Fibroblast of lung (primary cell): ENCODE data around the gene ZNF398. TPM values are rescaled to one million over a fixed set of nuclear protein-coding genes. Genes with fewer than 3 reads are reported as not detected.
"Not testable (repeated sequence)": the region's sequence is repeated elsewhere in the genome, so short reads cannot be mapped to it uniquely, and the experiment has no call there.

Experiments
- DNase-seq, 2 donors: peaks; one replicate each; pipeline versions ENCODE4 v3.0.0 to v3.0.0-alpha.2; 2010; ENCODE audit warnings: low read depth in 2 of 2
- H2AFZ ChIP-seq: 2 replicates; pipeline ENCODE4 v1.5.1; 2012; ENCODE audit warnings: low read length, control low read depth, inconsistent platforms
- H3K27ac ChIP-seq: 2 replicates; pipeline ENCODE4 v1.5.1; 2011; ENCODE audit warnings: low read length, control low read depth; ENCODE audit not compliant: insufficient read depth
- H3K27me3 ChIP-seq: 2 replicates; pipeline ENCODE4 v1.5.1; 2011; ENCODE audit warnings: mild to moderate bottlenecking, low read length; ENCODE audit not compliant: control insufficient read depth, insufficient read depth
- H3K36me3 ChIP-seq: 2 replicates; pipeline ENCODE4 v1.5.1; 2011; ENCODE audit warnings: low read length; ENCODE audit not compliant: control insufficient read depth, insufficient read depth
- H3K4me1 ChIP-seq: 2 replicates; pipeline ENCODE4 v1.5.1; 2011; ENCODE audit warnings: low read length; ENCODE audit not compliant: control insufficient read depth, insufficient read depth; ENCODE audit errors: extremely low read depth
- H3K4me2 ChIP-seq: 2 replicates; pipeline ENCODE4 v1.5.1; 2011; ENCODE audit warnings: low read length, control low read depth; ENCODE audit not compliant: insufficient read depth; ENCODE audit errors: extremely low read depth
- H3K4me3 ChIP-seq, 4 experiments: fragments of 200-600 bp in 1 of 4; sonication (generic) in 1 of 4; replicated peaks in 1 of 4; 2 replicates each; pipeline ENCODE4 v1.5.1; 2011 to 2016; ENCODE audit warnings: low read length in 4 of 4, low read depth in 3 of 4, mild to moderate bottlenecking in 3 of 4, control low read depth in 2 of 4, inconsistent platforms in 1 of 4, mixed read lengths in 1 of 4; ENCODE audit not compliant: insufficient read depth in 1 of 4; ENCODE audit errors: control extremely low read depth in 1 of 4
- H3K79me2 ChIP-seq: 2 replicates; pipeline ENCODE4 v1.5.1; 2012; ENCODE audit warnings: mild to moderate bottlenecking, low read length, inconsistent platforms; ENCODE audit not compliant: control insufficient read depth, insufficient read depth
- H3K9ac ChIP-seq: 2 replicates; pipeline ENCODE4 v1.5.1; 2011; ENCODE audit warnings: mild to moderate bottlenecking, low read length, control low read depth; ENCODE audit not compliant: insufficient read depth
- H3K9me3 ChIP-seq: 2 replicates; pipeline ENCODE4 v1.5.1; 2012; ENCODE audit warnings: low read depth, low read length; ENCODE audit not compliant: control insufficient read depth, insufficient read depth
- H4K20me1 ChIP-seq: 2 replicates; pipeline ENCODE4 v1.5.1; 2011; ENCODE audit warnings: low read length; ENCODE audit not compliant: control insufficient read depth, insufficient read depth; ENCODE audit errors: extremely low read depth
- CTCF ChIP-seq, 2 donors: IDR thresholded peaks in 1 of 2; conservative IDR thresholded peaks in 1 of 2; 1 replicate in 1 of 2; 2 replicates in 1 of 2; pipeline ENCODE4 v1.5.1; 2011 to 2012; ENCODE audit warnings: low read length in 2 of 2, control low read depth in 1 of 2, inconsistent platforms in 1 of 2, low read depth in 1 of 2, mild to moderate bottlenecking in 1 of 2
- EZH2 ChIP-seq: IDR thresholded peaks from 2 replicates; pipeline ENCODE4 v1.5.1; 2012; ENCODE audit warnings: low read length, control low read depth, mild to moderate bottlenecking; ENCODE audit errors: missing control alignments
- polyA plus RNA-seq, 2 donors: library from polyadenylated mRNA; depleted of rRNA in 1 of 2; stranded (reverse) in 1 of 2; unstranded in 1 of 2; fragments of >200 nt; gene quantifications; 2 replicates each; pipeline ENCODE4 v1.2.1, GENCODE V29; 2011 to 2012; ENCODE audit warnings: missing spikeins in 1 of 2
- total RNA-seq: library from RNA; depleted of rRNA; stranded (reverse); fragments of >200 nt; gene quantifications from 2 replicates; pipeline ENCODE4 v1.2.1, GENCODE V29; 2014

ZNF398 gene
- total and polyA plus RNA-seq, 2 donors (not counting 1 experiment from before 2014, with no cell fraction given): 6.7 to 7.3 TPM

GRCh38 chr7:149225656-149226055 is 78.4 kb downstream of the ZNF398 start:
- no peak overlapping the region for H3K9ac ChIP-seq
- H3K4me3 ChIP-seq: no peak overlapping the region
- no peaks in the 10 kb centered on the region for H3K9me3 ChIP-seq
- no peak for DNase-seq
- no peak overlapping the region for H2AFZ ChIP-seq
- no peak overlapping the region for H3K27ac ChIP-seq
- no peaks in the 10 kb centered on the region for H3K27me3 ChIP-seq
- peaks cover 11% of the 10 kb centered on the region for H3K36me3 ChIP-seq
- H3K4me2 ChIP-seq: no peak overlapping the region
- TF ChIP-seq EZH2 (no peak), CTCF (conservative IDR thresholded peaks at IDR 0.05 in 1 of 2, IDR thresholded peaks at IDR 0.05 in 1 of 2; ENCODE audit: low read depth in 1 of 2, low read length in 2 of 2) (no peak)
- H4K20me1 ChIP-seq: no peaks in the 10 kb centered on the region
- H3K4me1 ChIP-seq: no peaks in the 10 kb centered on the region
- no peaks in the 10 kb centered on the region for H3K79me2 ChIP-seq

GRCh38 chr7:149226366-149226765 is 79.1 kb downstream of the ZNF398 start:
- not testable (repeated sequence) for H3K4me3 ChIP-seq, H3K9me3 ChIP-seq, H3K4me1 ChIP-seq, H3K27me3 ChIP-seq, H3K79me2 ChIP-seq, H2AFZ ChIP-seq, H4K20me1 ChIP-seq, DNase-seq, H3K9ac ChIP-seq, H3K27ac ChIP-seq, H3K4me2 ChIP-seq
- peaks cover 11% of the 10 kb centered on the region for H3K36me3 ChIP-seq

GRCh38 chr7:149226840-149227494 is 79.7 kb downstream of the ZNF398 start:
- Histone ChIP-seq H4K20me1 (no peaks in the 10 kb centered on the region), H3K9ac (no peak overlapping the region)

More at GRCh38 chr7:149226840-149227494, 79.7 kb downstream of the ZNF398 start:
- Histone ChIP-seq H3K4me2 (no peak overlapping the region), H3K27me3 (no peaks in the 10 kb centered on the region), H3K36me3 (peaks cover 11% of the 10 kb centered on the region), H3K4me3 (no peak overlapping the region), H3K4me1 (no peaks in the 10 kb centered on the region), H3K79me2 (no peaks in the 10 kb centered on the region), H3K9me3 (no peaks in the 10 kb centered on the region), H3K27ac (no peak overlapping the region), H2AFZ (no peak overlapping the region)
- TF ChIP-seq EZH2: no peak
- no peak for TF ChIP-seq CTCF (conservative IDR thresholded peaks at IDR 0.05 in 1 of 2, IDR thresholded peaks at IDR 0.05 in 1 of 2; ENCODE audit: low read depth in 1 of 2, low read length in 2 of 2)
- DNase-seq: peak in 1 of 2 donors; percentile 25
